Neural cell (in vitro differentiated cells): ENCODE data around the gene RYR1. TPM values are rescaled to one million over a fixed set of nuclear protein-coding genes. Genes with fewer than 3 reads are reported as not detected.
"Not testable (repeated sequence)": the region's sequence is repeated elsewhere in the genome, so short reads cannot be mapped to it uniquely, and the experiment has no call there.

ENCODE experiments used
- H2AFZ ChIP-seq: fragments of 200-600, 300-800 bp; sonication (generic), shearing (Covaris generic); 2 replicates; pipeline ENCODE4 v1.6.0; 2014; ENCODE audit warnings: low read depth, mild to moderate bottlenecking, antibody characterized with exemption, low read length, moderate library complexity
- H3F3A ChIP-seq: fragments of 200-600 bp; shearing (Covaris generic); 2 replicates; pipeline ENCODE4 v1.6.1; 2016; ENCODE audit warnings: mild to moderate bottlenecking, moderate library complexity, mixed read lengths, antibody characterized with exemption, low read length; ENCODE audit not compliant: insufficient read depth, poor library complexity, severe bottlenecking
- H3K27ac ChIP-seq: fragments of 200-600, 300-800 bp; sonication (generic), shearing (Covaris generic); 2 replicates; pipeline ENCODE4 v1.5.1; 2014; ENCODE audit warnings: mild to moderate bottlenecking, low read length, moderate library complexity
- H3K27me3 ChIP-seq: fragments of 300-800, 200-600 bp; sonication (generic), shearing (Covaris generic); 2 replicates; pipeline ENCODE4 v1.6.0; 2014; ENCODE audit warnings: mild to moderate bottlenecking, low read depth, low read length, moderate library complexity; ENCODE audit not compliant: insufficient read depth
- H3K36me3 ChIP-seq: fragments of 300-800, 200-600 bp; sonication (generic), shearing (Covaris generic); 2 replicates; pipeline ENCODE4 v1.5.1; 2014; ENCODE audit warnings: mild to moderate bottlenecking, antibody characterized with exemption, low read length, moderate library complexity; ENCODE audit not compliant: insufficient read depth
- H3K4me2 ChIP-seq: fragments of 300-800, 200-600 bp; sonication (generic), shearing (Covaris generic); 2 replicates; pipeline ENCODE4 v1.6.0; 2014; ENCODE audit warnings: mild to moderate bottlenecking, low read length
- H3K4me3 ChIP-seq: fragments of 300-800, 200-600 bp; sonication (generic), shearing (Covaris generic); 2 replicates; pipeline ENCODE4 v1.5.1; 2014; ENCODE audit warnings: mild to moderate bottlenecking, low read length, moderate library complexity
- H3K79me2 ChIP-seq: fragments of 200-600 bp; shearing (Covaris generic); replicated peaks from 2 replicates; pipeline ENCODE4 v1.6.0; 2014; ENCODE audit warnings: mild to moderate bottlenecking, low read length, moderate library complexity; ENCODE audit not compliant: insufficient read depth
- H3K9ac ChIP-seq: fragments of 300-800, 200-600 bp; sonication (generic), shearing (Covaris generic); 2 replicates; pipeline ENCODE4 v1.6.1; 2016; ENCODE audit warnings: mild to moderate bottlenecking, low read length, mixed read lengths
- H3K9me2 ChIP-seq: fragments of 200-600 bp; shearing (Covaris generic); 2 replicates; pipeline ENCODE4 v1.6.1; 2016; ENCODE audit warnings: mild to moderate bottlenecking, low read length, mixed read lengths; ENCODE audit not compliant: insufficient read depth
- H3K9me3 ChIP-seq: fragments of 200-600, 300-800 bp; sonication (generic), shearing (Covaris generic); 2 replicates; pipeline ENCODE4 v1.6.1; 2016; ENCODE audit warnings: mild to moderate bottlenecking, mixed run types, low read length, moderate library complexity, mixed read lengths
- H4K20me1 ChIP-seq: fragments of 200-600 bp; shearing (Covaris generic); 2 replicates; pipeline ENCODE4 v1.6.1; 2016; ENCODE audit warnings: mild to moderate bottlenecking, mixed run types; ENCODE audit not compliant: insufficient read depth
- CTCF ChIP-seq: fragments of 450-650 bp; IDR thresholded peaks from 2 replicates; pipeline ENCODE4 v1.5.1; 2014; ENCODE audit warnings: antibody characterized with exemption, mild to moderate bottlenecking, moderate library complexity; ENCODE audit not compliant: poor library complexity, severe bottlenecking
- EP300 ChIP-seq: fragments of 450-650 bp; conservative IDR thresholded peaks from 2 replicates; pipeline ENCODE4 v1.6.1; 2014; ENCODE audit warnings: antibody characterized with exemption, mild to moderate bottlenecking, moderate library complexity; ENCODE audit not compliant: poor library complexity, severe bottlenecking
- EZH2 ChIP-seq: fragments of 200-600, 300-800 bp; shearing (Covaris generic), sonication (generic); IDR thresholded peaks from 2 replicates; pipeline ENCODE4 v1.6.1; 2014; ENCODE audit warnings: antibody characterized with exemption, low read length, borderline replicate concordance, mild to moderate bottlenecking; ENCODE audit not compliant: insufficient read depth, poor library complexity, severe bottlenecking
- MXI1 ChIP-seq: fragments of 450-650 bp; conservative IDR thresholded peaks from 2 replicates; pipeline ENCODE4 v1.6.1; 2014; ENCODE audit warnings: antibody characterized with exemption, mild to moderate bottlenecking; ENCODE audit not compliant: poor library complexity, severe bottlenecking
- POLR2AphosphoS5 ChIP-seq: IDR thresholded peaks from 2 replicates; pipeline ENCODE4 v1.6.1; 2012
- RAD21 ChIP-seq: fragments of 450-650 bp; conservative IDR thresholded peaks from 2 replicates; pipeline ENCODE4 v1.6.1; 2014; ENCODE audit warnings: antibody characterized with exemption, mild to moderate bottlenecking, moderate library complexity
- REST ChIP-seq: IDR thresholded peaks from 2 replicates; pipeline ENCODE4 v1.6.1; 2012; ENCODE audit warnings: borderline replicate concordance
- SMC3 ChIP-seq: fragments of 450-650 bp; conservative IDR thresholded peaks from 2 replicates; pipeline ENCODE4 v1.6.1; 2014; ENCODE audit warnings: antibody characterized with exemption, mild to moderate bottlenecking, moderate library complexity; ENCODE audit not compliant: poor library complexity
- TAF1 ChIP-seq: IDR thresholded peaks from 2 replicates; pipeline ENCODE4 v1.6.1; 2012; ENCODE audit warnings: low read depth
- polyA plus RNA-seq: library from polyadenylated mRNA; depleted of rRNA; stranded (reverse); fragments of >200 nt; gene quantifications from 2 replicates; pipeline ENCODE4 v1.2.3, GENCODE V29; 2014

The RYR1 gene
- polyA plus RNA-seq, 1 donor from 2014 or later: 0.69 TPM

GRCh38 chr19:38517321-38517720, 83.8 kb downstream of the RYR1 start:
- Histone ChIP-seq H3K27me3 (no peaks in the 10 kb centered on the region), H3K79me2 (no peaks in the 10 kb centered on the region), H3K4me3 (no peak overlapping the region), H3K9me2 (no peaks in the 10 kb centered on the region), H3K4me2 (no peak overlapping the region), H3K27ac (no peak overlapping the region), H3K9ac (no peak overlapping the region), H3F3A (no peaks in the 10 kb centered on the region), H4K20me1 (no peaks in the 10 kb centered on the region), H2AFZ (no peak overlapping the region), H3K36me3 (no peaks in the 10 kb centered on the region), H3K9me3 (no peaks in the 10 kb centered on the region)
- TF ChIP-seq POLR2AphosphoS5 (no peak), SMC3 (no peak), EZH2 (no peak)

- H3K36me3 ChIP-seq, H3K9ac ChIP-seq, H3K27me3 ChIP-seq, H3K4me3 ChIP-seq, H3K9me2 ChIP-seq, H3F3A ChIP-seq, H3K79me2 ChIP-seq, H3K4me2 ChIP-seq, H2AFZ ChIP-seq, H4K20me1 ChIP-seq, H3K27ac ChIP-seq, H3K9me3 ChIP-seq: not testable (repeated sequence)
Measured at GRCh38 chr19:38517980-38518379, 84.5 kb downstream of the RYR1 start.

GRCh38 chr19:38519168-38519567, 85.7 kb downstream of the RYR1 start:
- H3K4me3 ChIP-seq: no peak overlapping the region
- no peaks in the 10 kb centered on the region for H3F3A ChIP-seq
- H3K4me2 ChIP-seq: no peak overlapping the region
- no peak overlapping the region for H3K27ac ChIP-seq
- no peak overlapping the region for H2AFZ ChIP-seq
- H3K9ac ChIP-seq: no peak overlapping the region
- H3K27me3 ChIP-seq: no peaks in the 10 kb centered on the region
- H3K36me3 ChIP-seq: no peaks in the 10 kb centered on the region
- no peaks in the 10 kb centered on the region for H3K9me3 ChIP-seq
- H3K79me2 ChIP-seq: no peaks in the 10 kb centered on the region
- no peaks in the 10 kb centered on the region for H4K20me1 ChIP-seq
- H3K9me2 ChIP-seq: no peaks in the 10 kb centered on the region
- TF ChIP-seq MXI1: no peak
- no peak for TF ChIP-seq EP300
- no peak for TF ChIP-seq REST

GRCh38 chr19:38519988-38520387, 86.5 kb downstream of the RYR1 start:
- Histone ChIP-seq H3K9me3 (no peaks in the 10 kb centered on the region), H3K36me3 (no peaks in the 10 kb centered on the region), H3F3A (no peaks in the 10 kb centered on the region), H3K4me3 (no peak overlapping the region), H3K27ac (no peak overlapping the region), H3K9me2 (no peaks in the 10 kb centered on the region), H3K4me2 (no peak overlapping the region), H3K9ac (no peak overlapping the region), H4K20me1 (no peaks in the 10 kb centered on the region), H3K27me3 (no peaks in the 10 kb centered on the region), H2AFZ (no peak overlapping the region), H3K79me2 (no peaks in the 10 kb centered on the region)
- TF ChIP-seq CTCF (no peak), RAD21 (no peak), EZH2 (no peak), MXI1 (no peak), TAF1 (no peak), SMC3 (no peak), POLR2AphosphoS5 (no peak), REST (no peak), EP300 (no peak)
